ENCODE data around the gene TAB2. TPM values are rescaled to one million over a fixed set of nuclear protein-coding genes. Genes with fewer than 3 reads are reported as not detected.
"Not testable (repeated sequence)": the region's sequence is repeated elsewhere in the genome, so short reads cannot be mapped to it uniquely, and the experiment has no call there.

The TAB2 gene
- total RNA-seq, 2 experiments from 2014 or later, result 120 to 138 TPM

DNA sequence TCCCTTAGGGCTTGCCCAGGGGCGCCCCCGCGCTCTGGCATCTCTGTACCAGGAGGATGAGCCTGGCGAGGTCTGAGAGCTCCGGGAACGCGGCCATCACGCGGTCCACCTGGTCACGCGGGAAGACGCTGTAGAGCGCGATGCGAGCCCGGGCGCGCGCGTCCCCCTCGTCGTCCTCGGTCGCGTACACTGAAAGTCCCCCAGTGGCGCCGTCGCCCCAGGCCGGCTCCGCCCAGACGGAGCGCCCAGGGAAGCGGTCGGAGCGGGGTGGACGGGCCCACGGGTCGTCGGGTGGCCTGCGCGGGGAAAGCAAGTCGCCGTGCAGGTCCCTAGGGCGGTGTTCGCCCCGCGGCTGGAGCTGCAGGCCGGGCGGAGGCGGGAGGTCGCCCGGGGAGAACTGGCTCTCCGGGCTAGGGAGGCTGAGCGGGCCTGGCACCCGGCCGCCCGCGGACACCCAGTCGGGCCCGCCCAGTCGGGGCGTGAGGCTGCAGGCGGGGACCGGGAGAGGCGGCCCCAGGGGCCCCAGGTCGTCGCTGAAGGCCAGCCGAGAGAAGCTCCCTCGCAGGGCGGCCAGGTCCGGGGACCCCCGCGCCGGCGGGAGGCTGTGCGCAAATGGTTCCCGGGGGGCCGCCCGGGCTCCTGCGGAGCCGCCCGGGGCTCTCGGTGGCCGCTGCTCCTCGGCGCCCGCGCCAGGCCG, 133.3 kb downstream of the TAB2 start:
- H3K4me3 Mint-ChIP-seq, result no peak overlapping the region
- H3K9me3 Mint-ChIP-seq (ENCODE audit: low read depth), result no peaks in the 10 kb centered on the region
- H3K27ac Mint-ChIP-seq, result no peak overlapping the region
- H3K27me3 Mint-ChIP-seq, result no peaks in the 10 kb centered on the region
- CTCF ChIA-PET, result no interaction called here
- peaks cover 11% of the 10 kb centered on the region for H3K36me3 Mint-ChIP-seq
- ATAC-seq (peak; percentile 25), DNase-seq (no peak)
- H3K4me1 Mint-ChIP-seq, result peaks cover 19% of the 10 kb centered on the region

DNA sequence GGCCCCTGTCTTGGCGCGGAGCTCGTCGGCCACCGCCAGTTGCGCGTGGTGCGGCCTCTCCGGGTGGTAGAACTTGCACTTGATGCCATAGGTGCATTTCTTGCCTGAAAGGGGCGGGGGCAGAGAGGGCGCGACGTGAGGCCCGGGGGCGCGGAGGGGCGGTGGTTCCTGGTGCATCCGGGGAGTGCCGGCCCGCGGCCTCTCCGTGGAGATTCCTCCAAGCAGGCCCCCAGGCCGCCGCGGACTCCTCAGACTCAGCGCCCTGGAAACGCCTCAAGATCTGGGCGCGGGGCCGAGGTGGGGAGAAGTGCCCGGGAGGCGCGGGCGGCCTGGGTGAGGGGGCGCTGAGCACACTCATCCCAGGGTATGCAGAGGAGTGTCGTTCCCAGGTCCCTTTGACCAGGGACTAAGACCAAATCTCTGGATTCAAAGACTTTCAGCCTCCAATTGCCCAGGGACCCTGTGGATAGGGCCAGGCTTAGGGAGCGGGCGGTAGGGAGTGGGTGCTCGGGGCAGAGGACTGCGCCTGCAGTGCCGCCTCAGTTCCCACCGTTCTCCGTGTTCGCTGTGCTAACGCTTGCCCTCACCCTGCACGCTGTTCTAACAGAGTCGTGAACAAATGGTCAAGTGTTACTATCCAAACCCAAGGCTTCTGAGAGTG, 134.0 kb downstream of the TAB2 start:
- Mint-ChIP-seq H3K27me3 (no peaks in the 10 kb centered on the region), H3K9me3 (ENCODE audit: low read depth) (no peaks in the 10 kb centered on the region), H3K4me3 (no peak overlapping the region), H3K36me3 (peaks cover 13% of the 10 kb centered on the region), H3K4me1 (peaks cover 16% of the 10 kb centered on the region), H3K27ac (no peak overlapping the region)
- CTCF ChIA-PET, result no interaction called here
- DNase-seq (no peak), ATAC-seq (peak; percentile 24)

DNA sequence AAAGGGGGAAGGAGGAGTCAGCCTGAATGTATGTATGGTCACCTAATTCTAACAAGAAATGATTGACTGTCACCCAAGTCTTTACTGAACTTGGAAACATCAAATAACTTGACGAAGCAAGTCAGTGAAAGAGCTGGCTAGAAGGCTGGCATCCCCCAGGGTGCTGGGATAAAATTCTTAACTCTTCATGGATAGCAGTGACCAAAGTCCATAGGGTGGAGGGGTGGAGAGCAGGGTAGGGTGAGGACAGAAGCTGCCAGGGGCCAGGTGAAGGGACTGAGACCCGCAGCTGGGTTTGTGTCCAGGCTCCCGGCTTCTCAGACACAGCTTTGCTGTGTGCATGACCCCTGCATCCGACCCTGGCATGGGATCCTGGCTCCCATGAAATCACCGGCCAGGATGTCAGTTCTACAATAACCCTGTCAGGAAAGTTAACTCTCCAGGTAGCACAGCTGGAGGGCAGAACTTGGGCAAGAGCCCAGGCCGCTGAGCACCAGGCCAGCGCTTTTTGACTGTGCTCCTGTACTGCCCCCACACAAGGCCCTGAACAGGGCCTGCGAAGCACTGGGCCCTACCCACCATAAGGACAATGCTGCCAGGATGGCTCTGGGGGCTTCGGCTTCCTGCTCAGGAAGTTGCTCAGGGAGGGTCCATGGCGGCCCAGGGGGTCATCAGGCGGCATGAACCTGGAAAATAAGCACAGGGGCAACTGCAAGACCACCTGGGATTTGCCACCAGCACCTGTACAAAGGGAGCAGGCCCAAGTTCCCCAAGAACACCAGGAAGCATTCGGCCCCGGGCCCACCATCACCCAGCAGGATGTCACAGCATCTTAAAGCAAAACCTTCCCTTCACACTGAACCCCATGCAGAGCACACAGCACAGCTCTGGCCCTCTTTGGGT, 134.8 kb downstream of the TAB2 start:
- H3K27me3 Mint-ChIP-seq, result no peaks in the 10 kb centered on the region
- H3K4me3 Mint-ChIP-seq, result no peak overlapping the region
- CTCF ChIA-PET, result interaction anchor here (1.7 kb wide), 1 partner anchor 20 kb away, joined by 9 read pairs; no protein-coding TSS in a partner anchor
- no peak for DNase-seq
- no peaks in the 10 kb centered on the region for H3K9me3 Mint-ChIP-seq (ENCODE audit: low read depth)
- H3K4me1 Mint-ChIP-seq, result peaks cover 12% of the 10 kb centered on the region
- H3K27ac Mint-ChIP-seq, result no peak overlapping the region
- peaks cover 16% of the 10 kb centered on the region for H3K36me3 Mint-ChIP-seq
- ATAC-seq, result no peak

DNA sequence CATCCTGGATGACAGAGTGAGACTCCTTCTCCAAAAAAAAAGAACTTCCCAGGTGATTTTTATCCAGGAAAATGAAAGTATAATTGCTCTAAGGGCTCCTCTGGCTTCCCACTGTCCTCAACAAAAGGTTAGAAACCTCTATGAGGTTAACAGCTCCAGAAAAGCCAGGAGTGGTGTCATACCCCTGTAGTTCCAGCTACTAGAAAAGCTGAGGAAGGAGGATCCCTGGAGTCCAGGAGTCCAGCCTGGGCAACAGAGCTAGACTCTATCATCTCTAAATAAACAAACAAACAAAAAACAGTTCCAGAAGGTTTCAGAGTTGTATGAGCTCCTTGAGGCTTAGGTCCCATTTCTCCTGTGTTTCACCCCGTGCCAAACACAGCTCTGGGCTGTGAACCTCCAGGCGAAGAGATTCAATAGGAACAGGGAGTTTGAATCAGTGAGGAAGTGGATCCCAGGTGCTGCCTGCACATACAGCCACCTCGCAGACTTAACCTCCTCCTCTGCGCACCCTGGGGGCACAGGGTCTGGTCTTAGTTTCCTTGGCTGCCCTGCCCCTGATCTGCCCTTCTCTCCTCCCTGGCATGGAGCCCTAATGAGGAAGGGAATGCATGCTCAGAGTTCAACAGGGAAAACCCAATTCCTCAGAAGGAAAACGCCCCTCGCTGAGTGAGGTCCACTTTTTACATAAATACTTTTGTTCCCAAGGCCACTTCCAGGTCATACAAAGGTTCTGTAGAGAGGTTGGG, 136.3 kb downstream of the TAB2 start:
- H3K27ac Mint-ChIP-seq, result no peak overlapping the region
- H3K4me3 Mint-ChIP-seq, result no peak overlapping the region
- no peak for ATAC-seq
- H3K9me3 Mint-ChIP-seq (ENCODE audit: low read depth), result no peaks in the 10 kb centered on the region
- H3K4me1 Mint-ChIP-seq, result peaks cover 8% of the 10 kb centered on the region
- CTCF ChIA-PET, result interaction anchor here (1.7 kb wide), 1 partner anchor 21 kb away, joined by 9 read pairs; no protein-coding TSS in a partner anchor
- H3K27me3 Mint-ChIP-seq, result no peaks in the 10 kb centered on the region
- DNase-seq, result no peak
- peaks cover 23% of the 10 kb centered on the region for H3K36me3 Mint-ChIP-seq

DNA sequence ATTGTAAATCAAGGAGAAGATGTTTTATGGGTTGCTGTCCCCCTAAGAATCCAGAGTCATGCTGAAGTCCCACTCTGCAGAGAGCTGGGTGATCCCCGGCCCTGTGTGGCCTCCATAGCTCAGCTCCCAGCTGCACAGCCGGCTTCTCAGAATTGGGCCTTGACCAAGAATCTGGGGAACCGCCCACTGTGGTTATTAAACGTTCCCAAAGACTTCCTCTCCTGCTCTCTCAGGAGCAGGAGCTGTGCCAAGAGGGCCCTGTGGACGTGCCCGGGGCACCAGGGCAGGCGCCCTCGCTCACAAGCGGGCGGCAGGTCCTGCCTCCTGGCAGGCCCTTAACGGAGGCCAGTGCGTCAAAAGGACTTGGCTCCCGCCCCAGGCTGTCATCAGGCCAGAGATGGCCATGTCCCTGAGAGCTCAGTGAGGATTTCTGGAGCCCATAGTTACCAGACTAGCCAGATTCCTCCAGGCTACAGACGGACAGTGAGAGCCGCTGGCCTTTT, 136.9 kb downstream of the TAB2 start:
- Mint-ChIP-seq H3K4me1 (peaks cover 8% of the 10 kb centered on the region), H3K9me3 (ENCODE audit: low read depth) (no peaks in the 10 kb centered on the region), H3K27me3 (no peaks in the 10 kb centered on the region), H3K4me3 (no peak overlapping the region), H3K36me3 (peaks cover 28% of the 10 kb centered on the region), H3K27ac (no peak overlapping the region)
- CTCF ChIA-PET, result interaction anchor here (0.8 kb wide), 1 partner anchor 50 kb away, joined by 4 read pairs; no protein-coding TSS in a partner anchor
- ATAC-seq (no peak), DNase-seq (no peak)

DNA sequence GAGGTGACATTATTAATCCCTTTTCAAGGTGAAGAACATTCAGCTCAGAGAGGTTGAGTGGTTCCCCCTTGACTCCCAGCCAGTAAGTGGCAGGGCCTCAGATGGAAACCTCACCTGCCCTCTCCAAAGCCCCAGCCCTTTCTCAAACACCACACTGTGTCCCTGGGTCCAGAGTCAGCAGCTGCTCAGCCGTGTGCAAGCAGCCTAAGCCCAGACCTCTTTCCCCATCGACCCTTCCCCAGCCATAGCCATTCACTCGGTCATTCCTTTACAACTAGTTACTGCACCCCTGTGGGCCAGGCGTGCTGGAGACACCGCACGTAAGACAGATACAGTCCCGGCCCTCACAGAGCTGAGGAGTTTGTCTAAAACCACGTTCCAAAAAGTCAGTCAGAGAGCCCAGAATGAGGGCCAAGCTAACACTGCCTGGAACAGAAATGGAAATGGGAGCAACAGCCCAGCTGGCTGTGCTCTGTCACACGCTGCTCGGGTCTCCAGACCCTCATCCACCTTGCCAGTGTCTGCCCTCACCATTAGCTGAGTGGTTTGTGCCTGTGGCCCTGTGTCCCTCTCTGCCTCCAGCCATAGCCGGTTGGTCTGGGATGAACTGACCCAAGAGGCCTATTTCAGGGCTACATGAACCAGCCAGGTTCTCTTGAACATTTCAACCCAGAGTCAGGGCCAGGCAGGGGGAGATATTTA, 137.7 kb downstream of the TAB2 start:
- peaks cover 29% of the 10 kb centered on the region for H3K36me3 Mint-ChIP-seq
- H3K27me3 Mint-ChIP-seq, result no peaks in the 10 kb centered on the region
- no peak overlapping the region for H3K27ac Mint-ChIP-seq
- no peaks in the 10 kb centered on the region for H3K9me3 Mint-ChIP-seq (ENCODE audit: low read depth)
- DNase-seq (no peak), ATAC-seq (no peak)
- H3K4me3 Mint-ChIP-seq, result no peak overlapping the region
- CTCF ChIA-PET, result interaction anchor here (0.8 kb wide), 1 partner anchor 49 kb away, joined by 4 read pairs; no protein-coding TSS in a partner anchor
- H3K4me1 Mint-ChIP-seq, result peaks cover 8% of the 10 kb centered on the region

DNA sequence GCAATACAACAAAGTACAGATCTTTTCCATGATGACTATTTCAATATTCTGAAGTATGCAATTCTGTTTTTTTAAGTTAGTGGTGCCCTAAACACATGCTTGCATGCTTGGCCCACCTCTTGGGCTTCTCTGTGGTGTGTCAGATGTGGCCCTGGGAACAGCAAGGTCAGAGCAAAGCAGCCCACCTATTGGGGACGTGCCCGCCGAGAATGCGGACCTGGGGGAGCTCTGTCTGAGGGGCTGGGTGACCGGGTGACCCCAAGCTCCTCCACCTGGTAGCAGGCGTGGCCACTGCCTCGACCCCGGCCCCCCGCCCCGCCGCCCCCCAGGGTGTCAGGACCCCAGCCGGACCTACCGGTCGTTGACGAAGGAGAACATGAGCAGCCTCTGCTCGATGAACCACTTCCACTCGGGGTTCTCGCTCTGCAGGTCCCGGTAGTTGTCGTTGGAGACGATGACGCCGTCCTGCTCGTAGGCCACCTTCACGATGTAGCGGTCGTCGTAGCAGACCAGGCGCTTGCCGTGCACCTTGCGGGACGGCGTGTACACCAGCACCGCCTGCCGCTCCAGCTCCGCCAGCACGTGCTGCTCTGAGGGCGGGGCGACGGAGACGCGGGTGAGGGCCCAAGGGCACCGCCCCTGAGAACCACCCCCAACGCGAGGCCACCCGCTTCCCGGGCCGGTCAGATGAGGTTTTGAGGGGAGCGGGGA, 139.0 kb downstream of the TAB2 start:
- CTCF ChIA-PET, result no interaction called here
- no peaks in the 10 kb centered on the region for H3K9me3 Mint-ChIP-seq (ENCODE audit: low read depth)
- no peaks in the 10 kb centered on the region for H3K27me3 Mint-ChIP-seq
- H3K27ac Mint-ChIP-seq, result no peak overlapping the region
- ATAC-seq (no peak), DNase-seq (no peak)
- peaks cover 33% of the 10 kb centered on the region for H3K36me3 Mint-ChIP-seq
- no peak overlapping the region for H3K4me3 Mint-ChIP-seq
- peaks cover 5% of the 10 kb centered on the region for H3K4me1 Mint-ChIP-seq

DNA sequence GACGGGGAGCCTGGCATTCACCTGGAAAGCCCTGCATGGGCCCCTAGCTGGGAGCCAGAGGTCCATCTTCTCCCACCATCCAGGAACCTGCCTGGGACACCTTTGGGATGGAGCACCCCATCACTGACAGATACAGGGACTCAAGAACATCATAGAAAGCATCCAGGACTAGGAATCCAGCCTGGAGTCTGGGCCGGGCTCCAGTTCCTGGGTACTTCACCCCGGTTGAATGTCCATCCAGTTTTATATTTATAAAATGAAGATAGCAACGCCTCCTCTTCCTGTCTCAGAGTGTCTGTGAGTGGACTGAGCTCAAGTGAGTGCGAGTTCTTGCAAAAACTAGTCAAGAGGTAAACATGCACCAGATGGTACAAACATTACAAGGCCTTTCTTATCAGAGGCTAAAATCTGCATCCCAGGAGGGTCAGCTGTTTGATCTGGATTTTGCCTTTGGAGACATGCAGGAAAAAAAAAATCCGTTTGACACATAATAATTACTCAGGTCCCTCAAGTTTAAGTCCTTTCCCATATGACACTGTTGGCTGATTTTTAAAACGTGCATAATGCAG, 139.9 kb downstream of the TAB2 start:
- Mint-ChIP-seq H3K4me3 (no peak overlapping the region), H3K9me3 (ENCODE audit: low read depth) (no peaks in the 10 kb centered on the region), H3K27me3 (no peaks in the 10 kb centered on the region), H3K36me3 (peaks cover 37% of the 10 kb centered on the region), H3K4me1 (peaks cover 5% of the 10 kb centered on the region), H3K27ac (no peak overlapping the region)
- ATAC-seq (no peak), DNase-seq (no peak)
- CTCF ChIA-PET, result no interaction called here

DNA sequence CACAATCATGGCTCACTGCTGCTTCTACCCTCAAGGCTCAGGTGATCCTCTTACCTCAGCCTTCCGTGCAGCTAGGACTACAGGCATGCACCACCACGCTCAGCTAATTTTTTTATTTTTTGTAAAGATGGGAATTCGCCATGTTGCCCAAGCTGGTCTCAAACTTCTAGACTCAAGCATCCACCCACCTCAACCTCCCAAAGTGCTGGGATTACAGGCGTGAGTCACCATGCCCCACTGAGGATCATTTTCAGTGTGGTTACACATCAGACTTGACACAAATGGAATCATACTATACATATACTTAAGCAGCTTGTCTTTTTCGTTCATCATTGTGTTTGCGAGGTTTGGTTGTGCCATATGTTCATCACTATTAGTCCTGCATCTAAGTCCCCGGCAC, 140.7 kb downstream of the TAB2 start:
- CTCF ChIA-PET, result no interaction called here
- DNase-seq (no peak), ATAC-seq (no peak)
- no peaks in the 10 kb centered on the region for H3K27me3 Mint-ChIP-seq
- H3K36me3 Mint-ChIP-seq, result peaks cover 44% of the 10 kb centered on the region
- H3K4me3 Mint-ChIP-seq, result no peak overlapping the region
- no peaks in the 10 kb centered on the region for H3K9me3 Mint-ChIP-seq (ENCODE audit: low read depth)
- H3K27ac Mint-ChIP-seq, result no peak overlapping the region
- peaks cover 5% of the 10 kb centered on the region for H3K4me1 Mint-ChIP-seq

DNA sequence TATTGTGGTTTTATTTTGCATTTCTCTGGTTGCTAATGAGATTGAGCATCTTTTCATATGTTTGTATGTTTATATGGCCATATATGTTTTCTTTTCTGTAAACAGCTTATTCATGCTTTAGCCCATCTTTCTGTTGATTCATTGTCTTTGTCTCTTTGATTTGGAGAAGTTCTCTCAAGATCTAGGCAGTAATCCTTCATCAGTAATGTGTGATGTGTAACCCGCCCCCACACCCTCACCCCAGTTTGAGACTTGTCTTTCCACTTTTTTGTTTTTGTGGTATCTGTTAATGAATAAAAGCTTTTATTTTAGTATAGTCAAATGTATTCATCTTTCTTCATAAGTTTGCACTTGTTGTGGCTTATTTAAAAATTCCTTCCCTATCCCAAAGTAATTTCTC, 141.3 kb downstream of the TAB2 start:
- H3K27ac Mint-ChIP-seq, result no peak overlapping the region
- no peaks in the 10 kb centered on the region for H3K9me3 Mint-ChIP-seq (ENCODE audit: low read depth)
- no peak for DNase-seq
- ATAC-seq, result no peak
- H3K27me3 Mint-ChIP-seq, result no peaks in the 10 kb centered on the region
- H3K4me1 Mint-ChIP-seq, result peaks cover 4% of the 10 kb centered on the region
- H3K36me3 Mint-ChIP-seq, result peaks cover 47% of the 10 kb centered on the region
- no peak overlapping the region for H3K4me3 Mint-ChIP-seq
- CTCF ChIA-PET, result no interaction called here

DNA sequence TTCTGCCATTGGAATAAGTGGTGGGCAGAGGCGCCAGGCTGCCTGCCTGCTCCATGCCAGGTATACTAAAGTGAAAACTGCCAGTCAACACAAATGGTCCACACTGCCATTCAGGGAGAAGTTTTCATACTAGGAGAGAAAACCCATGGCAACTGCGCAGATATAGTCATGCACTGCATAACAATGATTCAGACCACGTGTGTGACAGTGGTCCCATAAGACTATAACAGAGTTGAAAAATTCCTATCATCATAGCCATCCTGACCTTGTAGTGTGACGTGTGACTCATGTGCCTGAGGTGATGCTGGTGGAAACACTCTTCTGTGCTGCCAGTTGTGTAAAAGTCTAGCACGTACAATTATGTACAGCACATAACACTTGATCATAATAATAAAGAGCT, 142.2 kb downstream of the TAB2 start:
- Mint-ChIP-seq H3K27me3 (no peaks in the 10 kb centered on the region), H3K36me3 (peaks cover 50% of the 10 kb centered on the region), H3K4me1 (peaks cover 7% of the 10 kb centered on the region), H3K4me3 (no peak overlapping the region), H3K9me3 (ENCODE audit: low read depth) (no peaks in the 10 kb centered on the region), H3K27ac (no peak overlapping the region)
- no peak for DNase-seq
- CTCF ChIA-PET, result interaction anchor here (1.3 kb wide), 1 partner anchor 39 kb away, joined by 3 read pairs; no protein-coding TSS in a partner anchor
- no peak for ATAC-seq

DNA sequence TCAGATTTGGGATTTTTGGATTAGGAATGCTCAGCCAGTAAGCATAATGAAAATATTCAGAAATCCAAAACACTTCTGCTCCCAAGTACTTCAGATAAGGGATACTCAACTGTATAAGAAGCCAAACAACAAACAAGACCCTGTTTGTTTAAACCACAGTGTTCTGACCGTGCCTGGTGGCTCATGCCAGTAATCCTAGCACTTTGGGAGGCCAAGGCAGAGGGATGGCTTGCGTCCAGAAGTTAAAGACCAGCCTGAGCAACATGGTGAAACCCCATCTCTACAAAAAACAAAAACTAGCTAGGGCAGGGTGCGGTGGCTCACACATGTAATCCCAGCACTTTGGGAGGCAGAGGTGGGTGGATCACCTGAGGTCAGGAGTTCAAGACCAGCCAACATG, 142.7 kb downstream of the TAB2 start:
- H3K4me1 Mint-ChIP-seq; DNase-seq; H3K27me3 Mint-ChIP-seq; ATAC-seq; H3K27ac Mint-ChIP-seq; H3K9me3 Mint-ChIP-seq (ENCODE audit: low read depth); H3K4me3 Mint-ChIP-seq: not testable (repeated sequence)
- CTCF ChIA-PET, result interaction anchor here (1.3 kb wide), 1 partner anchor 40 kb away, joined by 3 read pairs; no protein-coding TSS in a partner anchor
- peaks cover 50% of the 10 kb centered on the region for H3K36me3 Mint-ChIP-seq
